GM21737 (cell line): ENCODE results near the gene YEATS2.

Experiments
- ATAC-seq: cut with Tn5 transposase; IDR thresholded peaks from one replicate; pipeline ENCODE4 v1.9.1; 2021; ENCODE audit warnings: mild to moderate bottlenecking, moderate library complexity; ENCODE audit not compliant: unreplicated experiment

The YEATS2 gene

GRCh38 chr3:183810643-183811594, 113.3 kb downstream of the YEATS2 start:
- ATAC-seq: no peak

- ATAC-seq: no peak
Observed at GRCh38 chr3:183811638-183812037, 114.0 kb downstream of the YEATS2 start.

- no peak for ATAC-seq
Observed at GRCh38 chr3:183812761-183813445, 115.3 kb downstream of the YEATS2 start.

- no peak for ATAC-seq
Observed at GRCh38 chr3:183814240-183814639, 116.6 kb downstream of the YEATS2 start.

- no peak for ATAC-seq
Observed at GRCh38 chr3:183815563-183815940, 118.0 kb downstream of the YEATS2 start.

GRCh38 chr3:183815951-183816475, 118.4 kb downstream of the YEATS2 start:
- no peak for ATAC-seq

GRCh38 chr3:183816681-183817510, 119.3 kb downstream of the YEATS2 start:
- no peak for ATAC-seq

- no peak for ATAC-seq
Observed at GRCh38 chr3:183817639-183818038, 120.0 kb downstream of the YEATS2 start.

GRCh38 chr3:183818041-183818620, 120.5 kb downstream of the YEATS2 start:
- ATAC-seq: no peak

- no peak for ATAC-seq
Observed at GRCh38 chr3:183818706-183819624, 121.4 kb downstream of the YEATS2 start.

- no peak for ATAC-seq
Observed at GRCh38 chr3:183819831-183820230, 122.2 kb downstream of the YEATS2 start.

- ATAC-seq: no peak
Observed at GRCh38 chr3:183822631-183823030, 125.0 kb downstream of the YEATS2 start.

GRCh38 chr3:183823963-183824362, 126.4 kb downstream of the YEATS2 start:
- ATAC-seq: no peak

GRCh38 chr3:183824761-183825455, 127.3 kb downstream of the YEATS2 start:
- peak; percentile 30 for ATAC-seq

- peak; percentile 58 for ATAC-seq
Observed at GRCh38 chr3:183825456-183826161, 128.0 kb downstream of the YEATS2 start, which contains the start of gene MAP6D1. Gene MAP6D1 (minus strand): TSS chr3:183825577. CDS start chr3:183825547, 30 bp downstream.

- no peak for ATAC-seq
Observed at GRCh38 chr3:183826448-183827250, 129.1 kb downstream of the YEATS2 start.

GRCh38 chr3:183827809-183828537, 130.4 kb downstream of the YEATS2 start:
- ATAC-seq: no peak
